ENCODE data around the gene MEF2A. TPM values are rescaled to one million over a fixed set of nuclear protein-coding genes. Genes with fewer than 3 reads are reported as not detected.

Gene MEF2A
- total RNA-seq, 1 donor from 2014 or later: 61.9 TPM

DNA sequence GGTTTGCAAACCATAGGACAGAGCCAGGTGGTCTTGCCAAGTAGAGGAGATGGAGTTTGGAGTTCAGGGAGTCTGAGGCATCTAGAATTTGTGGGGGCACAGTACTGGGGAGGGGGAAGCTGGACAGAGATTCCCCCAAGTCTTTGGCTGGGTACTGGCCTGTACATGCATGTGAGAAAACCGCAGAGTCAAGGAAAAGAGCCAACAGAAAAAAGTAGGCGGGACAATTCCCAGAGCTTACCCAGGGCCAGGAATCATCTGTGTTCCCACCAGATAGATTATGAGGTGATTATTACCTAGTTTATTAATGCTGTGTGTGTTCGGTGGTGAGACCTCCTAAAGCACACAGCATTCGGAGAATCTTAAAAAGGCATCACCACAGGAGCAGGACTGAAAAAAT lies 156.1 kb downstream of the MEF2A start:
- Histone ChIP-seq H2AFZ (replicated peaks) (no peak overlapping the region), H3F3A (ENCODE audit: low read depth) (peaks cover 3% of the 10 kb centered on the region), H3K36me3 (no peaks in the 10 kb centered on the region), H3K4me1 (no peaks in the 10 kb centered on the region), H3K27ac (no peak overlapping the region), H3K4me3 (no peak overlapping the region), H3K27me3 (no peaks in the 10 kb centered on the region), H3K9me3 (ENCODE audit: low read depth) (no peaks in the 10 kb centered on the region), H3K9ac (no peak overlapping the region), H4K20me1 (ENCODE audit: low read depth) (no peaks in the 10 kb centered on the region), H3K79me2 (ENCODE audit: low read depth) (no peaks in the 10 kb centered on the region), H3K4me2 (no peak overlapping the region)
- TF ChIP-seq EZH2phosphoT487 (IDR thresholded peaks at IDR 0.05) (no peak), EZH2 (IDR thresholded peaks at IDR 0.05) (no peak), CTCF (IDR thresholded peaks at IDR 0.05) (no peak)
- Mint-ChIP-seq H3K27me3 (ENCODE audit: insufficient read depth, low read depth) (no peaks in the 10 kb centered on the region), H3K36me3 (peaks cover 45% of the 10 kb centered on the region), H3K27ac (no peak overlapping the region), H3K4me1 (peaks cover 1% of the 10 kb centered on the region), H3K9me3 (peaks cover 17% of the 10 kb centered on the region), H3K4me3 (no peak overlapping the region)
- no peak for DNase-seq (ENCODE audit: low spot score)

- no peaks in the 10 kb centered on the region for H3K27me3 Mint-ChIP-seq (ENCODE audit: insufficient read depth, low read depth)
- peaks cover 46% of the 10 kb centered on the region for H3K36me3 Mint-ChIP-seq
- Histone ChIP-seq H3K79me2 (ENCODE audit: low read depth) (no peaks in the 10 kb centered on the region), H3K4me2 (no peak overlapping the region), H3K27me3 (no peaks in the 10 kb centered on the region), H3K4me1 (no peaks in the 10 kb centered on the region), H4K20me1 (ENCODE audit: low read depth) (no peaks in the 10 kb centered on the region), H3F3A (ENCODE audit: low read depth) (peaks cover 3% of the 10 kb centered on the region), H3K9me3 (ENCODE audit: low read depth) (no peaks in the 10 kb centered on the region), H3K4me3 (no peak overlapping the region), H2AFZ (replicated peaks) (no peak overlapping the region), H3K9ac (no peak overlapping the region), H3K27ac (no peak overlapping the region), H3K36me3 (no peaks in the 10 kb centered on the region)
- no peak overlapping the region for H3K4me3 Mint-ChIP-seq
- no peaks in the 10 kb centered on the region for H3K4me1 Mint-ChIP-seq
- no peak overlapping the region for H3K27ac Mint-ChIP-seq
- TF ChIP-seq EZH2phosphoT487 (IDR thresholded peaks at IDR 0.05) (no peak), EZH2 (IDR thresholded peaks at IDR 0.05) (no peak), CTCF (IDR thresholded peaks at IDR 0.05) (no peak)
- H3K9me3 Mint-ChIP-seq: peaks cover 17% of the 10 kb centered on the region
- no peak for DNase-seq (ENCODE audit: low spot score)
These were observed 156.6 kb downstream of the MEF2A start for GRCh38 chr15:99722406-99722805.

GRCh38 chr15:99726333-99726732 lies 160.5 kb downstream of the MEF2A start:
- no peaks in the 10 kb centered on the region for H3K27me3 ChIP-seq
- H3K9me3 Mint-ChIP-seq: peaks cover 17% of the 10 kb centered on the region
- TF ChIP-seq EZH2 (IDR thresholded peaks at IDR 0.05) (no peak), EZH2phosphoT487 (IDR thresholded peaks at IDR 0.05) (no peak), CTCF (IDR thresholded peaks at IDR 0.05) (no peak)
- no peak for DNase-seq (ENCODE audit: low spot score)
- H3F3A ChIP-seq (ENCODE audit: low read depth): no peaks in the 10 kb centered on the region
- H3K36me3 Mint-ChIP-seq: peaks cover 34% of the 10 kb centered on the region
- no peak overlapping the region for H3K9ac ChIP-seq
- no peak overlapping the region for H3K27ac Mint-ChIP-seq
- H3K4me1 Mint-ChIP-seq: peaks cover 13% of the 10 kb centered on the region
- H3K4me1 ChIP-seq: peaks cover 4% of the 10 kb centered on the region
- H3K4me3 ChIP-seq: no peak overlapping the region
- no peak overlapping the region for H3K4me2 ChIP-seq
- peaks cover 12% of the 10 kb centered on the region for H3K79me2 ChIP-seq (ENCODE audit: low read depth)
- no peak overlapping the region for H3K4me3 Mint-ChIP-seq
- no peak overlapping the region for H2AFZ ChIP-seq (replicated peaks)
- no peaks in the 10 kb centered on the region for H3K36me3 ChIP-seq
- H3K9me3 ChIP-seq (ENCODE audit: low read depth): no peaks in the 10 kb centered on the region
- H4K20me1 ChIP-seq (ENCODE audit: low read depth): peaks cover 14% of the 10 kb centered on the region
- H3K27ac ChIP-seq: no peak overlapping the region
- no peaks in the 10 kb centered on the region for H3K27me3 Mint-ChIP-seq (ENCODE audit: insufficient read depth, low read depth)
